Upper lobe of right lung (tissue), 1 donor: ENCODE data around the gene AMOTL2. TPM values are rescaled to one million over a fixed set of nuclear protein-coding genes. Genes with fewer than 3 reads are reported as not detected.

Source experiments
- ATAC-seq: fragments of 200-7000 bp; cut with Tn5 transposase; one replicate; pipeline ENCODE4 v1.9.1; 2020; ENCODE audit warnings: mild to moderate bottlenecking, moderate library complexity
- DNase-seq: peaks from one replicate; pipeline ENCODE4 v3.0.0-alpha.2; 2020
- H3K27ac ChIP-seq: fragments of 200-600 bp; one replicate; pipeline ENCODE4 v1.8.0; 2022
- H3K27me3 ChIP-seq: fragments of 200-600 bp; one replicate; pipeline ENCODE4 v1.8.0; 2022; ENCODE audit warnings: mild to moderate bottlenecking
- H3K36me3 ChIP-seq: fragments of 200-600 bp; one replicate; pipeline ENCODE4 v1.8.0; 2022
- H3K4me1 ChIP-seq: fragments of 200-600 bp; one replicate; pipeline ENCODE4 v1.8.0; 2022
- H3K4me3 ChIP-seq: fragments of 200-600 bp; one replicate; pipeline ENCODE4 v1.8.0; 2022; ENCODE audit warnings: mild to moderate bottlenecking
- H3K9me3 ChIP-seq: fragments of 200-600 bp; one replicate; pipeline ENCODE4 v1.8.0; 2022
- intact Hi-C: fragments of 100-400 bp; cut with DNase I; formaldehyde crosslinking; loops from one replicate; pipeline ENCODE4 v1.11.0; 2022
- total RNA-seq: library from RNA; stranded (reverse); fragmentation: NEBNext Ultra II Directional; extraction: Animal tissue kit (Norgen Biotek cat#: 25700); gene quantifications from one replicate; pipeline ENCODE4 v1.2.1, GENCODE V29; 2021
- TF ChIP-seq, protein P1 (sequence below): fragments of 200-600 bp; IDR thresholded peaks from one replicate; pipeline ENCODE4 v1.8.0; 2022; ENCODE audit warnings: antibody characterized with exemption
- donor health status: DM: no; HTN: yes; CAD: no; lungs with severe emphysema.

Gene AMOTL2
- total RNA-seq, 1 donor from 2014 or later: 119 TPM

DNA sequence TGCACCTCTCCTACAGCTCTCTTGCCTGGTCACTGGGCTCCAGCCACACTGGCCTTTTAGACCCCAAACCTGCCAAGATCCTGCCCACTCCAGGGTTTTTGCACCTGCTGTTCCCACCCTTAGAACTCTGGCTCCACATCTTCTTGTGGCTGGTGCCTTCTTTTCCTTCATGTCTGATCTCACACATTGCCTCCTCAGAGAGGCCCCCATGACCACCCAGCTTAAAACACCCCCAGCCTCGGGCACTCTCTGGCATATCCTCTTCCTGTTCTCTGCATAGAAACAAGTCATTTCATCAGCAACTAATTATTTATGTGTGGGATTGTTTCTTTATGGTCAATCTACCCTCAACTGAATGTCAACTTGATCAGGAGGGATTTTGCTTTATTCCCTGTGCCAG, 14.0 kb upstream of the AMOTL2 start:
- H3K27ac ChIP-seq: no peak overlapping the region
- intact Hi-C loops: no loop called here
- H3K9me3 ChIP-seq: no peaks in the 10 kb centered on the region
- no peak for ATAC-seq
- TF ChIP-seq, protein P1, sequence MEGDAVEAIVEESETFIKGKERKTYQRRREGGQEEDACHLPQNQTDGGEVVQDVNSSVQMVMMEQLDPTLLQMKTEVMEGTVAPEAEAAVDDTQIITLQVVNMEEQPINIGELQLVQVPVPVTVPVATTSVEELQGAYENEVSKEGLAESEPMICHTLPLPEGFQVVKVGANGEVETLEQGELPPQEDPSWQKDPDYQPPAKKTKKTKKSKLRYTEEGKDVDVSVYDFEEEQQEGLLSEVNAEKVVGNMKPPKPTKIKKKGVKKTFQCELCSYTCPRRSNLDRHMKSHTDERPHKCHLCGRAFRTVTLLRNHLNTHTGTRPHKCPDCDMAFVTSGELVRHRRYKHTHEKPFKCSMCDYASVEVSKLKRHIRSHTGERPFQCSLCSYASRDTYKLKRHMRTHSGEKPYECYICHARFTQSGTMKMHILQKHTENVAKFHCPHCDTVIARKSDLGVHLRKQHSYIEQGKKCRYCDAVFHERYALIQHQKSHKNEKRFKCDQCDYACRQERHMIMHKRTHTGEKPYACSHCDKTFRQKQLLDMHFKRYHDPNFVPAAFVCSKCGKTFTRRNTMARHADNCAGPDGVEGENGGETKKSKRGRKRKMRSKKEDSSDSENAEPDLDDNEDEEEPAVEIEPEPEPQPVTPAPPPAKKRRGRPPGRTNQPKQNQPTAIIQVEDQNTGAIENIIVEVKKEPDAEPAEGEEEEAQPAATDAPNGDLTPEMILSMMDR: no peak
- H3K4me1 ChIP-seq: peaks cover 8% of the 10 kb centered on the region
- no peak for DNase-seq
- H3K27me3 ChIP-seq: no peaks in the 10 kb centered on the region
- H3K36me3 ChIP-seq: no peaks in the 10 kb centered on the region
- H3K4me3 ChIP-seq: no peak overlapping the region

DNA sequence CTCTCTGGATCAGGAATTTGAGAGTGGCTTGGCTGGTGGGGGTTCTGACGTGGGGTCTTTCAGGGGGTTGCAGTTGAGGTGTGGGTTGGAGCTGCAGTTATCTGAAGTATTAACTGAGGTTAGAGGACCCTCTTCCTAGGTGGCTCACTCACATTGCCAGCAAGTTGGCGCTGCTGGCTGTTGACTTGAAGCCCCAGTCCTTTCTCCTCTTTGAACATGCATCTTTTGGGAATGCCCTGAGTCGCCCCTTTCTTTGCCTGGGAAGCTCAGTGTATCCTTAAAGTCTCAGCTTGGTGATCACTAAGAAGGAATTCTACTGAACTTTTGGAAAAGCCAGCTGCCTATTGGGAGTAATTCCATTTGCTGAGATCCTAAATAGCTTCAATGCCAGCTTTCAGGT, 13.0 kb upstream of the AMOTL2 start:
- H3K4me1 ChIP-seq: peaks cover 8% of the 10 kb centered on the region
- no peaks in the 10 kb centered on the region for H3K9me3 ChIP-seq
- intact Hi-C loops: no loop called here
- H3K36me3 ChIP-seq: no peaks in the 10 kb centered on the region
- TF ChIP-seq, protein P1: no peak
- H3K4me3 ChIP-seq: no peak overlapping the region
- no peak overlapping the region for H3K27ac ChIP-seq
- DNase-seq (no peak), ATAC-seq (no peak)
- H3K27me3 ChIP-seq: no peaks in the 10 kb centered on the region

DNA sequence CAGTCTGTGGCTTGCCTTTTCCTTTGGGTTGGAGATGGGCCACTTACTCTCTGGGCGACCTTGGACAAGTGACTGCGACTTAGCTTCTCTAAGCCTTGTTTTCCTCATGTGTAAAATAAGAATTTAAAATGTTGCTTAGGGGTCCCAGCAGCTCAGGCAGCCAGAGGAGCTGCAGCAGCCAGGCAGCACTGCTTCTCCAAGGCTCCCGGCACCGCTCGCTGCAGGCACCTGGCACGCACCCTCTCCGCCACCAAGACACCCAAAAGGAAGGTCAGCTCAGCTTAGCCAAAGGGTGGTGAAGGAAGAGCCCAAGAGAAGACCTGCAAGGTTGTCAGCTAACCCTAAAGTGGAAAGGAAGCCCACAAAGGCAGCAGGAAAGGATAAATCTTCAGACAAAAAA, 10.7 kb upstream of the AMOTL2 start:
- no peak for ATAC-seq
- no peak for DNase-seq
- H3K27ac ChIP-seq: no peak overlapping the region
- H3K4me1 ChIP-seq: peaks cover 12% of the 10 kb centered on the region
- TF ChIP-seq, protein P1: no peak
- H3K27me3 ChIP-seq: no peaks in the 10 kb centered on the region
- no peaks in the 10 kb centered on the region for H3K9me3 ChIP-seq
- intact Hi-C loops: no loop called here
- H3K36me3 ChIP-seq: no peaks in the 10 kb centered on the region
- H3K4me3 ChIP-seq: no peak overlapping the region

DNA sequence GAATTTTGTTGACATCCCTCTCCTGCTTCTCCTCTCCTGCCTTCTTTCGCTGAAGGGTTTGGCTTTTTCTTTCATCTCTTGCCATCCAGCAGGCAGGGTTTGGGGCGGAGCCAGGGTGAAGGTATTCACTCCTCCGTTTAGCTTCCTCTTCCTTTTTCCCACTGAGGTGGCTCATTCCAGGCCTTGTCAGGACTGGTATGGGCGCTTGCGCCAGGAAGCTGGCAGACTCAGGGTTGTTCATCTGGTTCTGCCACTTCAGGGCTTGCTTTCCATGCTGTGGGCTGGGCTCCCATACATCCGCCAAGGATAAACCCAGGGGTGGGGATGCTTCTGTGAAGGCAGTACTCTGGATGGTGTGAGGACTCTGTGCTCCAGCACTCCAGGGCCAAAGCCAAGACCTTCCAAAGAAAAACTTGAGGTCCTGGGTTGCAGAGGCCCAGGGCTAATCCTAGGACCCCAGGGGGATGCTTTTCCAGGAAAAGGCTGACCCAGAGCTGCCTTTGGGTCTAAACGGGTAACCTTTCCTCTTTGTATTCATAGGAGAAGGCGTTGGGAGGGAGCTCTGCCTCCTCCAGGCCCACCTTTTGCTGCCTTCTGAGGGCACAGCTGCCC, 7.7 kb upstream of the AMOTL2 start:
- TF ChIP-seq, protein P1: no peak
- DNase-seq (peak; percentile 89), ATAC-seq (peak; percentile 91)
- H3K4me1 ChIP-seq: peaks cover 13% of the 10 kb centered on the region
- H3K9me3 ChIP-seq: no peaks in the 10 kb centered on the region
- no peaks in the 10 kb centered on the region for H3K27me3 ChIP-seq
- no peaks in the 10 kb centered on the region for H3K36me3 ChIP-seq
- intact Hi-C loops: no loop called here
- no peak overlapping the region for H3K4me3 ChIP-seq
- H3K27ac ChIP-seq: peak overlapping the region; percentile 48

DNA sequence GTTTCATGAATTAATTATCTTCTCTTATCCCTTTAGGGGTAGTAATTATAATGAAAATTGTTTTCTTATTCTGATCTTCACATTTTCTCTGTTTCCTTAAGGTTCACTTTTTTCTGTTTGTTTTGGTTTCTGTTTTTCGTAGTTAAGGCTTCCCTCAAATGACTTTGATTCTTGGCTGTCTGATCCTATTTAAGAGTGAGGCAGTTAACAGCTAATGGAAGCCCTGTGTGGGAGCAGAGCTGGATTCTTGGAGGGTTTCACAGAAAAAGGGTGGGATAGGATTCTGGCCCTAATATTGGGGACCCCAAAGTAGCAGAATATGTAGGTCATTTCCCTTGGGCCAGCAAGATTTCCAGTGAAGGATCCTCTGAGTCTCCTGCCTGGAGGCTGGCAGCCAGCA, 6.8 kb upstream of the AMOTL2 start:
- Histone ChIP-seq H3K4me1 (peaks cover 13% of the 10 kb centered on the region), H3K27ac (peak overlapping the region; percentile 48), H3K9me3 (no peaks in the 10 kb centered on the region), H3K27me3 (no peaks in the 10 kb centered on the region), H3K4me3 (no peak overlapping the region), H3K36me3 (no peaks in the 10 kb centered on the region)
- intact Hi-C loops: no loop called here
- no peak for ATAC-seq
- DNase-seq: no peak
- TF ChIP-seq, protein P1: no peak

DNA sequence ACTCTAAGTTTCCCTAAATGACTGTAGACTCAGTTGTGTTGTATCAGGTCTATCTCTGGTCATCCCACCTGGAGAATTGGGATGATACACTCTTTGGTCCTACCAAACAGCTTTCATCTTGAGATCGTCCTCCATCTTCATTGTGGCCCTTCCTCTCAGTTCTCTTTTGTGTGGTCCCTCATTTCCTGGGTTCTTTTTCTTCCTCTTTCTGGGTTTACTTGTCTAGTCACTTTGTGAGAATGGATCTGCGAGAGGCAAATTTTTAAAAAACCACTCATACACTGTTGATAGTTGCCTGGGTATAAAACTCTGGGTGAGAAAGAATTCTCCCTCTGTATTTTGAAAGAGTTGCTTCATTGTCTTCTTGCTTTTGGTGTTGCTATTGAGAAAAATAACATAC, 6.0 kb upstream of the AMOTL2 start:
- no peak overlapping the region for H3K27ac ChIP-seq
- H3K36me3 ChIP-seq: no peaks in the 10 kb centered on the region
- no peaks in the 10 kb centered on the region for H3K27me3 ChIP-seq
- no peak overlapping the region for H3K4me3 ChIP-seq
- TF ChIP-seq, protein P1: no peak
- DNase-seq: no peak
- no peak for ATAC-seq
- peaks cover 18% of the 10 kb centered on the region for H3K4me1 ChIP-seq
- no peaks in the 10 kb centered on the region for H3K9me3 ChIP-seq
- intact Hi-C loops: no loop called here
